VCaP (cell line): Measurements from ENCODE around the gene HCST.
"Not testable (repeated sequence)": the region's sequence is repeated elsewhere in the genome, so short reads cannot be mapped to it uniquely, and the experiment has no call there.

ENCODE experiments used
- H3K27ac ChIP-seq: fragments of 450-650 bp; 2 replicates; pipeline ENCODE4 v1.5.1; 2017
- TF ChIP-seq, protein P1 (sequence below): fragments of 450-650 bp; conservative IDR thresholded peaks from 2 replicates; pipeline ENCODE4 v1.5.1; 2017; ENCODE audit warnings: mild to moderate bottlenecking, moderate library complexity

HCST gene

DNA sequence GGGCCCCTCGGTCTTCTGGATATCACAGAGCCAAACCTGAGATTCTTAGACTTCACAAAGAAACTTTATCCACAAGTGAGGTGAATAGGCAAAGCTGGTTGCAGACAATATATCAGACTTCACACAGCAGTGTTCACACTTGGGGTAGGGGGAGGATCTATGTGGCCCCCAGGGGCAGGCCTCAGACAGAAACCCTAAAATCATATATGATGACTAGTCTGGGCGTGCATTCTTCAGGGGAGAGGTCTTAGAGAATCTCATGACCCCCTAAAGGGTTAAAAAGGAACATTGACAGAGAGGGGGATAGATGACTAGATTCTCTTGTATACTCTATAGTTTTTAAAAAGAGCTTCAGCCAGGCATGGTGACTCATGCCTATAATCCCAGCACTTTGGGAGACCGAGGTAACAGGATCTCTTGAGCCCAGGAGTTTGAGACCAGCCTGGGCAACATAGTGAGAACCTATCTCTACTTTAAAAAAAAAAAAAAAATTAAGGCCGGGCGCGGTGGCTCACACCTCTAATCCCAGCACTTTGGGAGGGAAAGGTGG lies 2.9 kb downstream of the HCST start:
- no peak overlapping the region for H3K27ac ChIP-seq
- TF ChIP-seq, protein P1, sequence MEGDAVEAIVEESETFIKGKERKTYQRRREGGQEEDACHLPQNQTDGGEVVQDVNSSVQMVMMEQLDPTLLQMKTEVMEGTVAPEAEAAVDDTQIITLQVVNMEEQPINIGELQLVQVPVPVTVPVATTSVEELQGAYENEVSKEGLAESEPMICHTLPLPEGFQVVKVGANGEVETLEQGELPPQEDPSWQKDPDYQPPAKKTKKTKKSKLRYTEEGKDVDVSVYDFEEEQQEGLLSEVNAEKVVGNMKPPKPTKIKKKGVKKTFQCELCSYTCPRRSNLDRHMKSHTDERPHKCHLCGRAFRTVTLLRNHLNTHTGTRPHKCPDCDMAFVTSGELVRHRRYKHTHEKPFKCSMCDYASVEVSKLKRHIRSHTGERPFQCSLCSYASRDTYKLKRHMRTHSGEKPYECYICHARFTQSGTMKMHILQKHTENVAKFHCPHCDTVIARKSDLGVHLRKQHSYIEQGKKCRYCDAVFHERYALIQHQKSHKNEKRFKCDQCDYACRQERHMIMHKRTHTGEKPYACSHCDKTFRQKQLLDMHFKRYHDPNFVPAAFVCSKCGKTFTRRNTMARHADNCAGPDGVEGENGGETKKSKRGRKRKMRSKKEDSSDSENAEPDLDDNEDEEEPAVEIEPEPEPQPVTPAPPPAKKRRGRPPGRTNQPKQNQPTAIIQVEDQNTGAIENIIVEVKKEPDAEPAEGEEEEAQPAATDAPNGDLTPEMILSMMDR = no peak

DNA sequence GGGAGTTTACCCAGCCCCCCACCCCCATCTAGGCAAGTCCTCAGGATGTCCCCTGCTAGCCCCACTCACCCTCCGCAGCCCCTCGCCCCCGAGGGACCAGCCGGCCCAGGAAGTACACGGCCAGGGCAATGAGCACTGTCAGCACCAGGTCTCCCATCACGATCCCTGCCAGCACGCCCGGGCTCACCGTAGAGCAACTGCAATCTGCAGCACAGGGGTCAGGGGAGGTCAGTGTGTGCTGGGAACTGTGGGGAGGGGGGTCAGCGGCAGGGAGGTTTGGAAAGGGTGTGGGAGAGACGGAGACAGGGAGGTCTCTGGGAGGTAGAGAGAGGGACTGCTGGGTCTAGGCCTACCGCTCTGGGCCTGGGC lies 5.0 kb downstream of the HCST start:
- TF ChIP-seq, protein P1 = no peak
- H3K27ac ChIP-seq = no peak overlapping the region

DNA sequence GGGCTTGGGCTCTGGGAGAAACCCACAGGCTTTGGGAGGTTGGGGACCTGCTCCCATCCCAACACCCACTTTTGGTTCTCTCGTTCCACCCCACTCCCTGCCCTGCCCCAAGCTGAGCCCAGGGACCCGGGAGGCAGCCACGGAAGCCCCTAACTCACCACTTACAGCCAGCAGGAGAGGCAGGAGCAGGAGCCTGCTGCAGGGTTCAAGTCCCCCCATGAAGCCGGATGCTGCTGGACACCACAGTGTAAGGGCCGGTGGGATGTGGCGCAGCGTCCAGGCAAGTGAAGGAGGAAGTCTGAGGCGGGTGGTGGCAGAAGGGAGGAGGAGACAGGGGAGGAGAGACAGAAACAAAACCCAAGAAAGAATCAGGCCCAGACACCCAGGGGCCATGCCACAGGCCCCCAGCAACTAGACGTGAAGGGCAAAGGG lies 5.7 kb downstream of the HCST start, which contains the start of gene TYROBP:
Gene TYROBP, minus strand, starts transcription at position 286 of the 432 bp plus-strand sequence. Its CDS starts 67 bp downstream, at position 219.
- no peak within 1 kb of the TSS for H3K27ac ChIP-seq
- TF ChIP-seq, protein P1 = no peak

DNA sequence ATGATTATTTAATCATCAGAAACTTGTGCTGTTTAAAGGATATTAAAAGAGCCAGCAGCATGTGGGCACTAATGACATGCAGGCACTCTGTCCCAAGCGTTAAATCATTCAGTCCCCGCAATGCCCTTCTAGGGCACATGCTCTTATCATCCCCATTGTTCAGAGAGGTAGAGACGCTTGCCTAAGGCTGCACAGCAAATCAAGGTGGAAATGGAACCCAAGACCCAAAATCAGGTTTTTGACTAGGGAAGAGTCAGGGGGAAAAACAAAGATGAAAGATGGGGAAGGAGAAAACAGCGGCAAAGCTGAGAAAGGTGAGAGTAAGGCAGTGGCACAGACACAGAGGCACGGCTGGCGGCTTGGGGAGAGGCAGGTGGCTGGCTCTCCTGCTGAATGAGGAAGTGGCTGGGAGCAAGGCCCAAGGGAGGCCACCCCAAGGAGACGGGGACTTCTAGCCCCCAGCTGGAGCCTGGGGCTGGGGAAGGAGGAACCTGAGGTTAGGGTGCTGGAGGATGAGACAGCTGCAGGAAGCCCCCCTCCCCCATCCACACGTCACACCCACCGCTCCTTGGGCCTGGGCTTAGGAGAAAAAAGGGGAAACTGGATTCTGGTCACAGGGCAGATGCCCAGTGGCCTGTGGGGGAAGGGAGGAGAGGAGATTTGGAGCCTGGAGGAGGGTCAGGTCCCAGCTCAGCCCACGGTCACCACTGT lies 6.8 kb downstream of the HCST start:
- TF ChIP-seq, protein P1 = no peak
- H3K27ac ChIP-seq = no peak overlapping the region

DNA sequence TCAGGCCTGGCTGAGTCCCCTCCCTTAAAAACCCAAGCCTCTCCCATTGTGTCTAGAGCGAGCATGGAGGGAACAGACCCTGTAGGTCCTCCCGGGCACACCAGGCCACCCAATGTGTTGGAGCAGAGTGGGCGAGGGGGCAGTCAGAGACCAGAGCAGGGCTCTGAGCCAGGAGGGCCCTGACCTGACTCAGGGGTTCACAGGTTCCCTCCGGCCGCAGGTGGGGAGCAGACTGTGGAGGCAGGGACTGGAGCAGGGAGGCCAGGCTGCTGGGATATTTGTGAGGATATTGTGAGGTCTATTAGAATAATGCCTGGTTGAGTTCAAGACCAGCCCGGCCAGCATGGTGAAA lies 7.3 kb downstream of the HCST start:
- TF ChIP-seq, protein P1 = no peak
- no peak overlapping the region for H3K27ac ChIP-seq

DNA sequence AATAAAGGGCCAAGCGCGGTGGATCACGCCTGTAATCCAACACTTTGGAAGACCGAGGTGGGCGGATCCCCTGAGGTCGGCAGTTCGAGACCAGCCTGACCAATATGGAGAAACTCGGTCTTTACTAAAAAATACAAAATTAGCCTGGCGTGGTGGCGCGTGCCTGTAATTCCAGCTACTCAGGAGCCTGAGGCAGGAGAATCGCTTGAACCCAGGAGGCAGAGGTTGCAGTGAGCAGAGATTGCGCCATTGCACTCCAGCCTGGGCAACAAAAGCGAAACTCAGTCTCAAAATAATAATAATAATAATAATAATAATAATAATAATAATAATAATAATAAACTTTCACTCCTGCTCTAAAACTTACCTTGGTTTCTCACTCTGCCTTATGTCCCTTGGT lies 8.0 kb downstream of the HCST start:
- not testable (repeated sequence) for H3K27ac ChIP-seq

DNA sequence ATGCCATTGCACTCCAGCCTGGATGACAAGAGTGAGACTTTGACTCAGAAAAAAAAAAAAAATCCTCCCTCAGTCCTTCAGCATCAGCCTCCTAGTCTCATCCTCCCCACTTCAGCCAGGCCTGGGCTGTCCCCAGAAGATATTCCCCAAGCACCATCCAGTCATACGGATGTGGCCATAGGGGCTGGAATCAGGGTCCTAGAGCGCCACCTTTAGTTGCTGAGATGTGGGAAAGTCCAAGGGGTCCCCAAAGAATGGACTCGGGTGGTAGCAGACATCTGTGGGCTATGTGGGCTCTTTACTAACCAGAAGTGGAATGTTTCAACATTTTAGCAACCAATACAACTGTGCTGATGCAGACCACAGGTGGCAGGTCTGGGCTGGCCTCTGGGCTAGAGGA lies 8.8 kb downstream of the HCST start:
- no peak overlapping the region for H3K27ac ChIP-seq
- TF ChIP-seq, protein P1 = no peak

DNA sequence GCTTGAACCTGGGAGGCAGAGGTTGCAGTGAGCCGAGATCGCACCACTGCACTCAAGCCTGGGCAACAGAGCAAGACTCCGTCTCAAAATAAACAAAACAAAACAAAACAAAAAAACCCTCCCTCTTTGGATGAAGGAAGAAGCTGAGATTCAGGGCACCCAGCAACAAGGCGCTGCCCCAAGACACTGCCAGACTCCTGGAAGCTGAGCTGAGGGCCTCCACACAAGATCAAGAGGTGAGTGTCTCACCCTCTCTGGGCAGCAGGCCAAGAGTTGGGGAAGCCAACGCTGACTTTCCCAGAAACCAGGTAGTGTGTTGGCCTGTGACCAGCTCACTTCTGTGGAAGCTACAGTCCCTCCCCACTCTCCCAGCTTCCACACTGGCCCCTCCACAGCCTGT lies 9.5 kb downstream of the HCST start:
- H3K27ac ChIP-seq = no peak overlapping the region
- TF ChIP-seq, protein P1 = no peak
